NT2/D1 (cell line): ENCODE results near the gene TDRD7.

Experiments used
- YY1 ChIP-seq: IDR thresholded peaks from 2 replicates; pipeline ENCODE4 v1.6.1; 2011; ENCODE audit not compliant: insufficient read length, insufficient read depth
- ZNF274 ChIP-seq: IDR thresholded peaks from 2 replicates; pipeline ENCODE4 v1.6.1; 2011; ENCODE audit warnings: mild to moderate bottlenecking, low read depth, low read length

- TF ChIP-seq YY1 = no peak
- TF ChIP-seq ZNF274 = no peak
Observed at GRCh38 chr9:97382099-97382718, 29.7 kb upstream of the TDRD7 start.
